ENCODE data around the gene CCNY. TPM values are rescaled to one million over a fixed set of nuclear protein-coding genes. Genes with fewer than 3 reads are reported as not detected.

Gene CCNY
- total RNA-seq, 4 donors from 2014 or later: 23.3 to 72.3 (median 26.7) TPM

DNA sequence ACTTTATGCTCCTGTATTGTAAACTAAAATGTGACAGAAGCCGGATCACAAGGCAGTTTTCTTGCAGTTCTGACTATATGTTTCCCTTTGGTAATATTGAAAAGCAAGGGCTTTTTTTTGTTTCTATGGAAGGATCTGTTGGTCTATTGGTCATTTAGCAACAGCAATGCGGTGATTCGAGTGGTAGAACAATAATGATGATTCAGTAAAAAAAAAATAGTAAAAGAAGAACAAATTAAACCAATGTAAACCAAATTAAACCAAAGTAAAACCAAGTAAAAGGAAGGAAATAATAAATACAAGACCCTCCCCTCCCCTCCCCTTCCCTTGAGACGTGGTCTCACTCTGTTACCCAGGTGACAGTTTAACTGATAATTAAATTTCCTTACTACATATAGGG lies 17.8 kb upstream of the CCNY start:
- no peak for TF ChIP-seq POLR2A (IDR thresholded peaks at IDR 0.05)
- TF ChIP-seq, protein P1, sequence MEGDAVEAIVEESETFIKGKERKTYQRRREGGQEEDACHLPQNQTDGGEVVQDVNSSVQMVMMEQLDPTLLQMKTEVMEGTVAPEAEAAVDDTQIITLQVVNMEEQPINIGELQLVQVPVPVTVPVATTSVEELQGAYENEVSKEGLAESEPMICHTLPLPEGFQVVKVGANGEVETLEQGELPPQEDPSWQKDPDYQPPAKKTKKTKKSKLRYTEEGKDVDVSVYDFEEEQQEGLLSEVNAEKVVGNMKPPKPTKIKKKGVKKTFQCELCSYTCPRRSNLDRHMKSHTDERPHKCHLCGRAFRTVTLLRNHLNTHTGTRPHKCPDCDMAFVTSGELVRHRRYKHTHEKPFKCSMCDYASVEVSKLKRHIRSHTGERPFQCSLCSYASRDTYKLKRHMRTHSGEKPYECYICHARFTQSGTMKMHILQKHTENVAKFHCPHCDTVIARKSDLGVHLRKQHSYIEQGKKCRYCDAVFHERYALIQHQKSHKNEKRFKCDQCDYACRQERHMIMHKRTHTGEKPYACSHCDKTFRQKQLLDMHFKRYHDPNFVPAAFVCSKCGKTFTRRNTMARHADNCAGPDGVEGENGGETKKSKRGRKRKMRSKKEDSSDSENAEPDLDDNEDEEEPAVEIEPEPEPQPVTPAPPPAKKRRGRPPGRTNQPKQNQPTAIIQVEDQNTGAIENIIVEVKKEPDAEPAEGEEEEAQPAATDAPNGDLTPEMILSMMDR (IDR thresholded peaks at IDR 0.05): no peak
- intact Hi-C loops (cut with DNase I; ENCODE audit: low total_unique reads): no loop called here
- H3K4me3 ChIP-seq (ENCODE audit: low read depth, poor library complexity, severe bottlenecking): no peak overlapping the region
- 84 to 95% methylated on average over 4 of the region's 4 CpGs for WGBS, 2 donors
- DNase-seq (ENCODE audit: low spot score in 2 of 2): no peak

DNA sequence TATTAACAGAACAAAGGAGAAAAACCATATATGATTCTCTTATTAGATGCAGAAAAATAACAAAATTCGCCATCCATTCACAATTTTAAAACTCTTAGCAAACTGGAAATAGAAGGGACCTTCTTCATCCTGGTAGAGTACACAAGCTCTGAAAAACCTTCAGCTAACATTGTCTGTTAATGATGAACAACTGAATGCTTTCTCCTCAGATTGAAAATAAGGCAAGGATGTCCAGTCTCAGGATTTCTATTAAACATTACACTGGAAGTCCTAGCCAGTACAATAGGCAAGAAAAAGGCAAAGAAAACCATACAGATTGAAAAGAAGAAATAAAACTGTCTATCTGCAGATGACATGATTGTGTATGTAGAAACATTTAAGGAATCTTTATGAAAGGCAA lies 16.0 kb upstream of the CCNY start:
- no peak for DNase-seq (ENCODE audit: low spot score in 2 of 2)
- H3K4me3 ChIP-seq (ENCODE audit: low read depth, poor library complexity, severe bottlenecking): no peak overlapping the region

DNA sequence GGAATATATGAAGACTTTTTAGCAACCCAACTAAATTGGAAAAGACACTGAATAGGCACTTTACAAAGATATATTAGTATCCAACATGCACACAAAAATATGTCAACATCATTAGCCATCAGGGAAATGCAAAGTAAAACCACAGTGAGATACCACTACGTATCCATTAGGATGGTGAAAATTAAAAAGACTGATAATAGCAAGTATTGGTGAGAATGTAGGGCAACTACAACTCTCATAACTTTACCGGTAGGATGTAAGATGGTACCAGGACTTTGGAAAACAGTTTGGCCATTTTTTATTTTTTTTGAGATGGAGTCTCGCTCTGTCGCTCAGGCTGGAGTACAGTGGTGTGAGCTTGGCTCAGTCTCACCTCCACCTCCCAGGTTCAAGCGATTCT lies 13.7 kb upstream of the CCNY start:
- WGBS, 2 donors: 95 to 98% methylated on average over 5 of the region's 5 CpGs
- intact Hi-C loops (cut with DNase I; ENCODE audit: low total_unique reads): no loop called here
- no peak for DNase-seq (ENCODE audit: low spot score in 2 of 2)
- TF ChIP-seq POLR2A (IDR thresholded peaks at IDR 0.05): no peak
- TF ChIP-seq, protein P1 (IDR thresholded peaks at IDR 0.05): no peak
- no peak overlapping the region for H3K4me3 ChIP-seq (ENCODE audit: low read depth, poor library complexity, severe bottlenecking)

More for the DNA sequence above, 16.0 kb upstream of the CCNY start:
- 93 to 95% methylated on average over 1 of the region's 1 CpG for WGBS, 2 donors
- no peak for TF ChIP-seq POLR2A (IDR thresholded peaks at IDR 0.05)
- TF ChIP-seq, protein P1 (IDR thresholded peaks at IDR 0.05): no peak
- intact Hi-C loops (cut with DNase I; ENCODE audit: low total_unique reads): no loop called here

DNA sequence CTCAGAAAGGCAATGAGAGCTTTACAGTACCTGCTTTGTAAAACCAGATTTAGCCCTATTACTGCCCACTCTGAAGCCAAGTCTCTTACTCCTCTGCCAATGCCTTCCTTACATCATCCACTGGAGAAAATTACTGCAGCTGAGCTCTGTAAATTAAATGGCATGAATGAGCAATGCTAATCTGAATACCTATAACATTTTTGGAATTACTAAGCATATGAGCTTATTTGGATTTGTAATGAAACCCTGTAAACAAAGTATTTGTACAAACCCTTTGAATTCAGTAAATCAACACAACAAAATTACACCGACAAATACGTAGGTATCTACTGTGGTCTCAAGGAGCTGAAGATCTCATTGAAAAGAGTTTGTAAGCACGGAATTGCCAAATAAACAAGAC lies 12.1 kb upstream of the CCNY start:
- no peak overlapping the region for H3K4me3 ChIP-seq (ENCODE audit: low read depth, poor library complexity, severe bottlenecking)
- intact Hi-C loops (cut with DNase I; ENCODE audit: low total_unique reads): no loop called here
- WGBS, 2 donors: 91% methylated on average over 3 of the region's 3 CpGs
- TF ChIP-seq, protein P1 (IDR thresholded peaks at IDR 0.05): no peak
- no peak for TF ChIP-seq POLR2A (IDR thresholded peaks at IDR 0.05)
- no peak for DNase-seq (ENCODE audit: low spot score in 2 of 2)

DNA sequence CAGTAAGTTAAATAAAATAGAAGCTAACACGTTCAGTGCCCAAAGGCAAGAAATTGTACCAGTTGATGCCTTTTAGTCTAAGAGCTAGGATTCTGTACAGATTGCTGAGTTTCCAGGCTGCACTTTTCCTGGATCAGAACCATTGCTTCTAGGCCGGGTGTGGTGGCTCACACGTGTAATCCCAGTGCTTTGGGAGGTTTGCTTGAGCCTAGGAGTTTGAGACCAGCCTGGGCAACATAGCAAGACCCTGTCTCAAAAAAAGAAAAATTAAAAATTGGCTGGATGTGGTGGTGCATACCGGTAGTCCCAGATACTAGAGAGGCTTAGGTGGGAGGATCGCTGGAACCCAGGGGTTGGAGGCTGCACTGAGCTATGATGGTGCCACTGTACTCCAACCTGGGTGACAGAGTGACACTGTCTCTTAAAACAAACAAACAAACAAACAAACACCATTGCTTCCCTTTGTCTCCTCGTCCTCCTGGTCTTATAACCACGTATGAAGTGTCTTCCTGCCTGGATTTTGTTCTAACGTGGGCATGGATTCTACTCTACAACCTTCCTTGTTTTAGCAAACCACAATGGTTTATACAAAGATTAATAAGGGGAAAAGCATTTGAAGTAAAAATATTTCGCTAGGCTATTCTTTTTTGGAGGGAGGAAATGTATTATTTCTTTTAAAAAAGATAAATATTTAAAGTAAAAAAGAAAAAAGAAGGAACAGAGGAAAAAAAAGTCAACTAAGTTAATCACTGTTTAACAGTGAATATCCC lies 9.7 kb upstream of the CCNY start:
- no peak overlapping the region for H3K4me3 ChIP-seq (ENCODE audit: low read depth, poor library complexity, severe bottlenecking)
- WGBS, 2 donors: 85 to 86% methylated on average over 9 of the region's 9 CpGs
- no peak for TF ChIP-seq POLR2A (IDR thresholded peaks at IDR 0.05)
- TF ChIP-seq, protein P1 (IDR thresholded peaks at IDR 0.05): no peak
- DNase-seq (ENCODE audit: low spot score in 2 of 2): no peak
- intact Hi-C loops (cut with DNase I; ENCODE audit: low total_unique reads): no loop called here

Measured in lower leg skin (tissue), 4 donors.